Activated CD8-positive, alpha-beta memory T cell treated with anti-CD3 and anti-CD28 coated beads for 4 hours (primary cell): ENCODE data around the gene GPM6B.

Source experiments
- DNase-seq, 2 donors: peaks; one replicate each; pipeline ENCODE4 v3.0.0-alpha.2; 2020; ENCODE audit warnings: low read depth in 2 of 2

Gene GPM6B

DNA sequence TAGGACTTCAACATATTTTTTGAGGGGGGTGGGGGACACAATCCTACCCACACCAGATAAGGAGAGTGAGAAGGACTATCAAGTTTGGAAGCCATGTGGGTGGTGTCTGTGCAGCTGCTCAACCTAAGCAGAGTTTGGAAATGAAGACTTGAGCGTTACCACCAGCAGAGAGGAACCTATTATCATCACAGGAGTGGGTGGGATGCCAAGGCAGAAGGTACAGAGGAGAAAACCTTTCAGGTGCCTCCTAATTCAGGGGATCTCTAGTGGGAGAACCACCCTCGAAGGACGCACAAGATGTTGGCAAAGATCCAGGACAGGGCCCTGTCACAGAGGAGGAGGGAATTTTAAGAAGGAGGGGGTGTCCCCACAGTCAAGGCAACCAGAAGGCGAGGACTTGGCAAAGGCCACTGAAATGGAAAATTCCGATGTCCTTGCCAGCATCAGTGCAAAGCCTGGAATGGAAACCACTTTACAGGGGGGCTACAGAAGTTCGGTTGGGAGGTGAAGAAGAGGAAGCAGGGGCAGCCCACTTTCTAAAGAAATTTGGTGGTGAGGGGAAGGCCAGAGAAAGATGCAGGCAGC, 8.4 kb upstream of the GPM6B start:
- DNase-seq: no peak

DNA sequence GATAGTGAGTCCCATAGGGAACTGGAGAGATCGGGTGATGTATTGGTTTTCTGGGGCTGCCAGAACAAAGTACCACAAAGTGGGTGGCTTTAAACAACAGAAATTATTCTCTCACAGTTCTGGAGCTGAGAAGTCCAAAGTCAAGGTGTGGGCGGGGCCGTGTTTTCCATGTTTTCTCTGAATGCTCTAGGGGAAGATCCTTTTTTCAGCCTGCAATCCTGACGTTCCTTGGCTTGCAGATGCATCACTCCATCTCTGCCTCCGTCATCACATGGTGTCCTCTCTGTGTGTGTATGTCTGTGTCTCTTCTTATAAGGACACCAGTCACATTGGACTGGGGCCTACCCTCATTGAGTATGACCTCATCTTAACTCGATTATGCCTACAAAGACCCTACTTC, 7.9 kb upstream of the GPM6B start:
- DNase-seq: no peak

DNA sequence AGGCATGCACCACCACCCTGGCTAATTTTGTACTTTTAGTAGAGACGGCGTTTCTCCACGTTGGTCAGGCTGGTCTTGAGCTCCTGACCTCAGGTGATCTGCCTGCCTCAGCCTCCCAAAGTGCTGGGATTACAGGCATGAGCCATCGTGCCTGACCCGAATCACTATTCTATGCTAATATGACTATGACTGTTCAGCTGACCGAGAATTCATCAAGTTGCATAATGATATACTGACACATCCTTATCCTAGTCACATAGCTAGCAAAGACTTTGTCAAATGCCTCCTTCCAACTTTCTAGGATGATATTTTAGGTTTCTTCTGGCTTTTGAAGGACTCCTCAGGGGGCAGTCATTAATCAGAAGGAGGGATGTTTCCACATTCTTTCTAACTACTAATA, 4.8 kb upstream of the GPM6B start:
- no peak for DNase-seq

DNA sequence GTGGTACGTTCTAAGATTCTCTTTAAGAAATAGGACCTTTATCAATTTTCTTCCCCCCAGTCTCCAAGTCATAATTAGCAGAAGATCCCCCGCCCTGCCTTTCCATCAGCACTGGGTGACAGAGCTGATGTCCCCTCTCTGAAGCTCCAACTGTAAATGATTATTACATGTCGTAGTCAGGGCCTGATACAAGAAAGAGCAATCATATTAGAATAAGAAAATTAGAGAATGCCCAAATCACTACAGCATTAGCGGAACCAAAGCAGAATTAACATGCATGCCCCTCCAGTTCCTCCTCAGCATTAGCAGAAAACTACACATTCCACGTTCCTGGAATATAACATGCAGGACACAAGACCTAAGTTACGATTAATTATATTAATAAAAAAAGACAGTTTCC, 717 bp downstream of the GPM6B start:
- no peak for DNase-seq

DNA sequence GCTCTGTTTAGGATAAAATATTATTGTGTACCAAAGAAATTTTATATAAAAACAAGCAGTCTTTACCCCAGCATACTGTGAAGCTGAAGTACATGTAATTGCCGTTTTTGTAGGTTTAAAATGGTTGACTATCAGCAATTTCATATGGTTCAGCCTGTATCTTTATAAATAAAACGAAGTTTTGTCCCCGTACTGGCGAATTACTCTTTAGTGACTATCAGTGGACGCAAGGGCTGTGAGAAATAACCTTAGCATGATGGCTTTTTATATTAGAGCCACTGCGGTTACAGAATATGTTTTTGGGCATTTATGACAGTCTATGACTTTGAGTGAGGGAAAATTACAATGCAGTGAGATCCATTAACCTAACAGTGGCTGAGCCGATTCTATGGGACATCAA, 1.2 kb downstream of the GPM6B start:
- no peak for DNase-seq

DNA sequence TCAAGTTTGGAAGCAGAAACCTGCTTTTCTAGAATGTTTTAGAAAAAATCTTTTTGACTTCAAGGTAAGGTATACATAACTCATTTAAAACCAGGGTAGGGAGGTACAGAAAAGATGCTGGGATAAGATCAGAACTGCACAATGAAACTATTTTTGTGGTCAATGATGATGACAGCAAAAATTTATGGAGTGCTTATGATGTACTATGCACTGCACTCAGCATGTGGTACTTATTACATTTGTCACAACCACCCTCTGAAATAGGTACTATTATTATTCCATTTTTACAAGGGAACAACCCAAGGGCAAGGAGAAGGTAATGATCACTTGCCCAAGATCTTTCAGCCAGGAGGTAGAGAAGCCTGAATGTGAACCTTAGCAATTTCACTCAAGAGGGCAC, 8.0 kb downstream of the GPM6B start:
- no peak for DNase-seq

DNA sequence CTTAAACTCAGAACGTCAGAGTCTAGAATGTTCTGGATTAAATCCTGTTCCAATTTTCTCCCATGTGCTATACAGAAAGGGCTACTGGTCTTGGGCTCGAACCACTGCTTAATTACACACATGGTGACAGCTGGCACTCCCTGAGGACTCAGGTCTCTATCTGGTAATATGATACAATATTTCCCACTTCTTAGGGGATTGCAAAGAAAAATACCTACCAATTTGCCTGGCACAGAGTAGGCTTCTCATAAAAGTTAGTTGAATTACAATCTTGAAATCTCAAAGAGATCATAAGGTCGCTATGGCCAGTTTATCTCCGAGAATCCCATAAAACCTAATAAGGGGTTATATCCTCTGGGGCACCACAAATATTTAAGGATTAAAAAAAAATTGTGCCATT, 8.6 kb downstream of the GPM6B start:
- DNase-seq: no peak

DNA sequence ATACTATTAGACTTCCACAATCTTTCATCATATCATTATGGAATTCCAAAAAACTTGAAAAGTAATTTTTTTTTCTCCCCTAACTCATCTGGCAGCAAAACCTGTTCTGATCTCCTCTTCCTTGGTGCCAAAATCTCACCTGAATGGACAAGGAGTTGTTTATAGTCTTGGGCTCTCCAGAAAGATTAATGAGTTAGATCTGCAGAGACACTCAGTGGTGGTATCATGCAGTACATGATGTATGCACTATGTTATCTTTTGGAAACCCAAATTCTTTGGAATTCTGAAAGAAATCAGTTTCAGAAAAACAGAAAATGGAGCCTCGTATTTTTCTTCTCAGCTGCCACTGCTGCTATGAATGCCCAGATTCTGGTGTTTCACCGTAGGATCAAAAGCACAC, 11.7 kb downstream of the GPM6B start:
- DNase-seq: no peak

DNA sequence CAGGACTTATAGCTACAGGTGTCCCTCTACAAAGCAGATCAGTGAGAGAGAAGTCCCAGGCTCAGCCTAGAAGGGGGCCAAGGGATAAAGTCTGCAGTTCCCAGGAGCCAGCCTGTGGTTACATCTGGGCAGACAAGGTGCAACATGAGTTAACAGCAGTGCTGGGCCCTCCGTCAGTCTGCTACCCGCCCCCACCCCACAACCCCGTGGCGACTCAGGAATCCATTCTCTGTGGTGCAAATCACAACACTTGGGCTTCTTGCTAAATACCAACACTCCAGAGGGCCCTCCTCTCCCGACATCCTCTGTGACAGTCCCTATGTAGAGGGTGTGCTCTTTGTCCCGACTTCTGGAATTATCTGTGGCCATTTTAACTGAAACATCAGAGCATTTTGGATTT, 13.8 kb downstream of the GPM6B start:
- DNase-seq: no peak

DNA sequence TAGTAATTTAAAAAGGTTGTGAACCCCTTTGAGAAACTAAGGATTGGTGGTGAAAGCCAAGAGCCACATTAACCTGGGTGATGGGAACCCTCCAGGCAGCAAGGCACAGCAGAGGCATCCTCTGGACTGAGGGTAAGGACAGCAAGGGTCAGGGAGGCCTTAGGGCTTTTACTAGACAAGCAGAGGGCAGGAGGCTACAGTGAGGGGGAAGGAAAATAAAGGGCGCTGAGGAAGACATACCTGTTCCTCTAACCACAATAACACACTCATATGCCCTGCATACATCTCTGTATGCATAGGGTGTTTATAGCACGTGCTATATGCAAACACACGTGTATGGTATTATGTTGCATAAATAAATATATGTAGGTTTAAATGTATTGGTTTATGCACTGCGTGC, 18.7 kb downstream of the GPM6B start:
- no peak for DNase-seq

DNA sequence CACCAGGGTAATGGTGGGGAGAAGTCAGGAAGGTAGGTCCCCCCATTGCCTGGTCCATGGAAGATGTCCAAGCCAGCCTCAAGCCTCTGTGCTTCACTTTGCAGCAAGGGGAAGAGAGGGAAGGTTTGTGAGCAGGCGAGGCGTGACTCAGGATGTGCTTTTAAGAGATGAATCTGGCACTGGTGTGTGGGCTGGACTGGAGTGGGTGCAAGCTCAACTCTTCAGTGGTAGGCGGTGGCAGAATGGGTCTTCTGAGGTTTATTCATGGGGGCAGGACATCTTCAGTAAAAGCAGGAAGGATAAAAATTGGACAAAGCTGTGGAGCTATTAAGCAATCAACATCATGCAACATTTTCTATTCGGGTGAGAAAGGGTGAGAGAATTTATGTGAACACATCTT, 19.4 kb downstream of the GPM6B start:
- no peak for DNase-seq

DNA sequence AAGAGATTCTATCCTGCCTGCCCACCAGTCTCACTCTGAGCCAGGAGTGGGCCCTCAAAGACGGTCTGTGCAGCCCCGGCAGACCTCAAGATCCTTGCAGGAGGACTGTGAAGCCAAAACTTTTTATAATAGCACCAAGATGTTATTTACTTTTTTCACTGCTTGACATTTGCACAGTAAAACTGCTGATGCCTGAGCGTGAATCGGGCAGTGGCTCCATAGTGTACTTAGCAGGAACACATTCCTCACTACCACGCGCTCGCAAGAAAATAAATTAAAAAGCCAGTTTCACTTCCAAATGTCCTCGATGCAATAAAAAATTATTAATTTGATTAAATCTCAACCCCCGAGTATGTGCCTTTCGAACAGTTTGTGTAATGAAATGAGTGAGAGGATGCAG, 22.5 kb downstream of the GPM6B start:
- no peak for DNase-seq

DNA sequence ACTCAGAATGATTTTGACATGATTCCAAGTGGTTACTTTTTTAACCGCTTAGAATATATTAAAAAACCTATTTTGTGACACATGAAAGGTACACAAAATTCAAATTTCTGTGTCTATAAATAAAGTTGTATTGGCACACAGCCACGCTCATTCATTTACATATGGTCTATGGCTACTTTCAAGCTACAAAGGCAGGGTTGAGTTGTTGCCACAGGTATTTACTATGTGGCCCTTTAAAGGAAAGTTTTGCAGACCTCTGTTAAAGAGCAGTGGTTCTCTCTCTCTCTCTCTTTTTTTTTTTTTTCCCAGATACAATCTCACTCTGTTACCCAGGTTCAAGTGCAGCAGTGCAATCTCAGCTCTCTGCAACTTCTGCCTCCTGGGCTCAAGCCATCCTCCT, 23.0 kb downstream of the GPM6B start:
- no peak for DNase-seq

DNA sequence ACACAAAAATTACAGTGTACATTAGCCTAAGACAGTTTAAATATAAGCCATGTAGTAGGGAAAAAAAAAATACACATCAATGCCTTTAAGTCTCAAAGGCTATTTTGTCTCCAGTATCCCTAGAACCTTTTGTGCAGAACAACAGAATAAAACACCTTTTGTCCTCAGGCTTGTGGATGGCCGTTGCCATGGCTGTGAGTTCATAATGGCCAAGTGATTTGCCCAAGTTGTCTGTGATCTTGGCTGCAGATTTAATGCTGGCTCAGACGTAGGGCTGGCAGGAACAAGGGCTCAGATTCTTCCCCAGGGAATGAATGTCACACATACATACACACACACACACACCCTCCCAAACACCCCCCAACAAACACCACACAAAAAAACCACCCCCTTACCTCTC, 25.3 kb downstream of the GPM6B start:
- DNase-seq: no peak

DNA sequence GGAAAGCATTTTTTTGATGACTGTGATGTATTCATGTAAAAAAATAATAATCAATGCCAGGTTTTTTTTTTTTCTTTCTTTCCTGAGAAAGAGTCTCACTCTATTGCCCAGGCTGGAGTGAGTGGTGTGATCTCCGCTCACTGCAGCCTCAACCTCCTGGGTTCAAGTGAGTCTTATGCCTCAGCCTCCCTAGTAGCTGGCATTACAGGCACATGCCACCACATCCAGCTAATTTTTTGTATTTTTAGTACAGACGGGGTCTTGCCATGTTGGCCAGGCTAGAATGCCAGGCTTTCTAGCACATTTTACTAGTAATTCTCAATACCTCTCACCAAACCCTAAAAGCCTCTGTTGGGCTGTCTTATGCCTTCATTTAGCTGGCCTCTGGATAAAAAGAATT, 25.7 kb downstream of the GPM6B start:
- no peak for DNase-seq

DNA sequence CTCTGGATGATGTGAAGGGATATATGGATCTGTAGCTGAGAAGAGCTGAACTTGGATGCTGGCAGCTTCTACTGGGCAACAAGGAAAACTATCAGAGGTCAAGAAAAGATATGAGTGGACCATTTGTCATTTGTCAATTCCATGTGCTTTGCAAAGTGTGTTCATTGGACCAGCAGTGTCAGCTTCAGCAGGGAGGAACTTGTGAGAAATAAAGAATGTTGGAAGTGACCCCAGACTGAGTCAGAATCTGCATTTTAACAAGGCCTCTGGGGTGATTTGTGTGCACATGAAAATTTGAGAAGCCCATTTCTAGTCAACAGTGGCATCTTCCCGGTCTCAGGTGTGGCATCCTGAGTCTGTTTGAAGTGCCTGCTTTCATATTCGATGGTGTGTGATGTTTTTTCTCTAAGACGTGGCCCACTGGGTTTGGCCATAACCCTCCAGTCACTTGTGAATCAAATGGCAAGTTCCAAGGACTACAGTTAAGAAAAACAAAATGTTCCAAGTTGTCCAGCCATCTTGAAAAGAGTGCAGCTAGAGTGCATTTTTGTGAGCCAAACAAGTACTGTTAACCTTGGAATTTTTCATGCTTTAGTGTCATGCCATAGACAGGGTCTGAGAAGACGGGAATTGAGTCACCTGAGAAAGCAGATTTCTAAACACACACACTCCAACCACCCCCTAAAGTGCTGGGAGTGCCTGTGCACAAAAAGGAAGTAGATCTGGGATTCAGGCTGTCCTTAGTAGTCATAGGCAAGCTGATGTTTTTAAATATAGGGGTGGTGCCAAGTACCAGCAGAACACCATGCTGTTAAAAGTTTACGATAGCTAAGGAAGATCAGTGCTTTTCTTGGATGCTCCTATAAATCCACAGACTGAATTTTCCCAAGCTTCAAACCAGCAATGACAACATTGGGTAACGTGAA, 26.4 kb downstream of the GPM6B start:
- no peak for DNase-seq

DNA sequence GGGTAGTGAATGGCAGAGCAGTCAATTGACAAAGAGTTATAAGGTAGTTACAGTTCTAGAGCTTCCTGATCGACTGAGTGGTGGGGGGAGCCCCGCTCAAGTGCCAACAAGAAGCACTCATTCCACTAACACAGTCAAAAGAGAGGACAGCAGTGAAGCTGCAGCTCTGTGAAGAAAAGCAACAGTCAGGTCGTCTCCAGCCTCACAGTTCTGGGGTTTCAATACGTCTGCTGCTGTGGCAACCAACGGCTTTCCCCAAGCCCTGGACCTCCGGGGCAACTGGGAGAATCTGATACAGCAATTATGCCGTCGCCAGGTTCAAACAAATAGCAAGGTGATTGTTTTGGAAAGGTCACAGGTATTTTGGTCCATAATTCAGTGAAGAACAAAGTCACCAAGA, 30.8 kb downstream of the GPM6B start:
- DNase-seq: no peak

DNA sequence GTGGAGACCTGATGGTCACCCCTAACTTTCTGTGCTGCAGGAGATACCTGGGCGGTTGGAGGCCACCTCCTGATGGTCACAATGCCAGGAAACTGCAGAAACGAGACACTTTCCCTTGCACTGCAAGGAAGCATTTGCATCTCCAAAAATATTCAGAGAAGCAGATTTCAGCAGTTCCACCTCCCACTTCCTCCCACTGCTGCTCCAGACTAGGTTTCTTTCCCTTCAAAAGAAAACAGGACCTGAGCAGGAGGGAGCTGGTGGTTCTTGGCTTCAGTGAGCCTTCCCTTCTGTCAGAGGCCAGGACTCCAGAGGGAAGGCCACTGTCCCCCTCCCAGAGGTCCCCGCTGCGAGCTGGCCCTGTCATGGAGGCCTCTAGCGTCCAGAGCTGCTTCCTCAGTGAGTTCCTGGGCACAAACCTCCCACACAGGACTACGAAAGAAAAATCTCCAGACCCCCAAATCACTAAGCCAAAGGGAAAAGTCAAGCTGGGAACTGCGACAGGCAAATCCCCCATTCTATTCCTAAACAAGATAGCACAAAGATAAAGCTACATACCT, 35.9 kb downstream of the GPM6B start:
- no peak for DNase-seq

DNA sequence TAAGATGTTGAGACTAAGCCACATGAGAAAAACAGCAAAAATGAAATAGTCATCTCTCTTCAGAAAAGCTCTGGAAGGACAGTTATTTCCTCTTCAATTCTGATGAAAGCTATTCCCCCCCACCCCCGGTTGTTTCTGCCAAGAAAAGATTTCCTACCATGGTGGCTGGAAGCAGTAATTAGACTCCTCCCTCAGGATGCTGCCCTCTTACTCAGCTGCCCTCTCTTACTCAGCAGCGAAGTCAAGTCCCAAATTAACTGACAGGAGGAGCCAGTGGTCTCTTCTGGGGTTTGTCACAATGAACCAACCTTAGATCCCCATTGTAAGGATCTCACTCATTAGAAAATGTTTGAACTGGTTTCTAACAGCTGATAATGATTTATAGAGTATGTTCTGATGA, 38.0 kb downstream of the GPM6B start:
- DNase-seq: no peak

DNA sequence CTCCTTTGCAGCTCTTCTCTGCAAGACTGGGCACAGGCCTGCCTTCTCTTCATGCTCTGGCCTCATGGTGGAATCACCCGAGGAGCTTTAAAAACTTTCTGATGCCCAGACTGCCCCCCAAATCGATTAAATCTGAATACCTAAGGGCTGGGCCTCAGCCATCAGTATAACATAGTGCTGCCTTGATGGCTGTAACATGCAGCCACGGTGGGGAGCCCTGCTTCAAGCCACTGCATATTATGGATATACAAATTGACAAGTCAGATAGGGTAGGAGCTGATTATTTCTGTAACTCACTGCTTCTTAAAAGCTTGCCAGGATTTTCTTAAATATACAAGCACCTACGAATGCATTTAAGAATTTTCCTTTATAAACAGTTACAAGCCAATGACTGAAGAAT, 40.5 kb downstream of the GPM6B start:
- DNase-seq: no peak

DNA sequence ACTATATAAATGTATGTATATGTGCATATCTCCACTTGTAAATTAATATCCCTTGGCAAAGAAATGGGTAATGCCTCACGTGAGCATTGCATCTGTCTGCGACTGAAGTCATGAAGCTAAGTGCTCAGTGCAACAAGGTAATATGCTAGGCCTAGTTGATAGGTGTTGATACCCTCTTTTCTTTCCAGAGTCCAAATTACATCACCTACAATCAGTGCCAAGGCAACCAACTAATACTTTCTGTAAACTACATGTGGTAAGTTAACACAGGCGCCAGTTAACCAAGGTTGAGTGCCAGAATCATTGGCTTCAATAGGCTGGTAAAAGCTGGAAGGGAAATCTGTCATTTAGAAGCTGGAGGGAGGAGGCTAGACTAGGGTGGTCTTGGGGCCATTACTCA, 41.1 kb downstream of the GPM6B start:
- no peak for DNase-seq

DNA sequence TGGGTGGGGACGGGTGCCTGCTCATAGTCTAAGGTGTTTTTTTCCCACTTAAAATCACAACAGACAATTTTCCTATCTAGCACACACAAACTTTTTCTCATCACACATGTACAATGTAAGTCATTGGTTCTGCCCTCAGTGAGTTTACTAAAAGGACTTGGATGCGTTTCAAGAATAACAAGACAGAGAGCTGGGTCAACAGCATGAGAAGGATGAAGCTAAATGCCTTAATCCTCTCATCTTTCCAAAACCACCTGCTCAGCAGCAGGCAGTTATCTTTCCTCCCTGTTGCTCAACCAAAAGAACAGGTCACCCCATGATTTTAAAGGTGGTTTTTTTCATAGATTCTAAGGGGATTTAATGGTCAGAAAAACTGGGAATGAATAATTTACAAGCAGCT, 42.2 kb downstream of the GPM6B start:
- DNase-seq: no peak

DNA sequence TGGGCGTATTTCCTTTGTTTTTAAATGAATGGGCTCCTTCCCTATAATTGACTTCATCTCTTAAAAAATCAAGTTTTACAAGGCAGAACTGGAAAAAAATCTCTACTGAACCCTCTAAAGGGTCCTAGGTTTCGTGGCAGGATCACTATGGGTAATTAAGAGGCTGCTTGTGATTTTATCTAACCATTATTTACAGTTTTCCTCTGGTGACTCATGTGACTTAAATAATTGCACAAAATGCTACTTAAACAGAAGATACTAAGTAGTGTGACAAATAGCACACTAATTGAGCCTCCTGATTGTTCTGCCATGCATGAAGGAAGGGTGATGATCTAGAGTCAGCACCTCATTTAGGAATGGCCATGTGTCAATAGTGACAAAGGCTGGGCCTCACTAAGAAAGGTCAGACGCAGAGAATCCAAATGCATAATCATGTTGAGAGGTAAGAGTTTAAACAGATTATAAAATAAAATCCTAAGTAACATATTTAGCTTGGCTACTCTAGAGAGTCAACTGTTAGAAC, 46.8 kb downstream of the GPM6B start:
- DNase-seq: no peak
